Transverse colon (tissue), 4 donors: ENCODE results near the gene MYCL. TPM values are rescaled to one million over a fixed set of nuclear protein-coding genes. Genes with fewer than 3 reads are reported as not detected.
"Not testable (repeated sequence)": the region's sequence is repeated elsewhere in the genome, so short reads cannot be mapped to it uniquely, and the experiment has no call there.

Experiments
- DNase-seq: peaks from one replicate; pipeline ENCODE4 v3.0.0-alpha.2; 2019
- H3K27ac ChIP-seq, 4 donors: fragments of 200-600 bp; sonication (generic); 2 replicates each; pipeline ENCODE4 v1.5.1; 2016 to 2018; ENCODE audit warnings: inconsistent platforms in 4 of 4
- H3K27me3 ChIP-seq: fragments of 200-600 bp; sonication (generic); 2 replicates; pipeline ENCODE4 v1.5.1; 2017; ENCODE audit warnings: inconsistent platforms
- H3K36me3 ChIP-seq, 4 donors: fragments of 200-600 bp; sonication (generic); 2 replicates each; pipeline ENCODE4 v1.5.1; 2017 to 2019; ENCODE audit warnings: inconsistent platforms in 4 of 4
- H3K4me1 ChIP-seq, 4 donors: fragments of 200-600 bp; sonication (generic); 2 replicates each; pipeline ENCODE4 v1.5.1; 2017 to 2020; ENCODE audit warnings: inconsistent platforms in 4 of 4
- H3K4me3 ChIP-seq, 4 donors: fragments of 200-600 bp; sonication (generic); 1 replicate in 1 of 4; 2 replicates in 3 of 4; pipeline versions ENCODE4 v1.5.1 to v1.6.1; 2017 to 2019; ENCODE audit warnings: inconsistent platforms in 4 of 4
- H3K9me3 ChIP-seq, 2 donors: fragments of 200-600 bp; sonication (generic); 2 replicates each; pipeline ENCODE4 v1.5.1; 2017 to 2019; ENCODE audit warnings: inconsistent platforms in 2 of 2
- EP300 ChIP-seq: sonication (generic); formaldehyde crosslinking; IDR thresholded peaks from one replicate; pipeline ENCODE4 v1.6.1; 2017; ENCODE audit warnings: antibody characterized with exemption, low read depth
- POLR2A ChIP-seq: fragments of 450-650 bp; IDR thresholded peaks from one replicate; pipeline ENCODE4 v1.6.1; 2016; ENCODE audit warnings: antibody characterized with exemption, mild to moderate bottlenecking, moderate library complexity
- POLR2AphosphoS5 ChIP-seq, 3 donors: sonication (generic); formaldehyde crosslinking; IDR thresholded peaks; one replicate each; pipeline ENCODE4 v1.6.1; 2016; ENCODE audit warnings: antibody characterized with exemption in 3 of 3
- WGBS, 2 donors: methylation state at CpG; one replicate each; pipeline ENCODE4 v1.1.5; 2018; ENCODE audit warnings: low coverage in 1 of 2; 5-methylcytosine and 5-hydroxymethylcytosine counted together
- in situ Hi-C, 4 donors: fragments of 200-750 bp; cut with MboI; loops; one replicate each; pipeline versions ENCODE4 v1.15.0 to v1.15.1; 2017; ENCODE audit warnings: low sequenced_read_pairs in 3 of 4, low pct_ligation_motif_present in 1 of 4, low pct_unique_long_range_greater_than_20kb in 1 of 4
- intact Hi-C: fragments of 100-400 bp; cut with DNase I; formaldehyde crosslinking; loops from one replicate; pipeline ENCODE4 v1.15.1; 2023; ENCODE audit warnings: low total_unique reads
- total RNA-seq, 4 donors: library from RNA; depleted of rRNA; stranded (reverse); fragments of >200 nt; gene quantifications; one replicate each; pipeline ENCODE4 v1.1.0, GENCODE V29; 2016
- TF ChIP-seq, protein P1 (sequence below), 5 experiments: fragments of 200-600 bp in 3 of 5; fragments of 450-650 bp in 2 of 5; sonication (generic) in 3 of 5; IDR thresholded peaks; 1 replicate in 2 of 5; 2 replicates in 3 of 5; pipeline ENCODE4 v1.5.1; 2016 to 2017; ENCODE audit warnings: antibody characterized with exemption in 5 of 5, inconsistent platforms in 3 of 5, mild to moderate bottlenecking in 2 of 5, moderate library complexity in 1 of 5

The MYCL gene
- total RNA-seq, 4 donors from 2014 or later = 14.2 to 27.3 (median 15.8) TPM

DNA sequence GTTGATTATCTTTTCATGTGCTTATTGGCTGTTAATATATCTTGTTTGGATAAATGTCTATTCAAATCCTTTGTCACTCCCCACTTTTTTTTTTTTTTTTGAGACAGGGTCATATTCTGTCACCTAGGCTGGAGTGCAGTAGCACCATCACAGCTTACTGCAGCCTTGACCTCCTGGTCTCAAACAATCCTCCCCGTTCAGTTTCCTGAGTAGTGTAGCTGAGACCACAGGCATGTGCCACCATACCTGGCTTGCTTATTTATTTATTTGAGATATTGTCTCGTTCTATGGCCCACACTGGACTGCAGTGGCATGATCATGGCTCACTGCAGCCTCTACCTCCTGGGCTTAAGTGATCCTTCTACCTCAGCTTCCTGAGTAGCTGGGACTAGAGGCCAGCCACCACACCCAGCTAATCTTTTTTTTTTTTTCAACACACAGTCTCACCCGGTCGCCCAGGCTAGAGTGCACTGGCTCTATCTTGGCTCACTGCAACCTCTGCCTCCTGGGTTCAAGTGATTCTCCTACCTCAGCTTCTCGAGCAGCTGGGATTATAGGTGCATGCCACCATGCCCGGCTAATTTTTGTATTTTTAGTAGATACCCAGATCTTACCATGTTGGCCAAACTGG, 13.9 kb upstream of the MYCL start:
- no peaks in the 10 kb centered on the region for H3K4me1 ChIP-seq
- H3K9me3 ChIP-seq = no peaks in the 10 kb centered on the region
- WGBS, 2 donors = 74% methylated on average over 4 to 6 of the region's 6 CpGs
- H3K27me3 ChIP-seq = peaks cover 3% of the 10 kb centered on the region
- no peak overlapping the region for H3K4me3 ChIP-seq
- H3K27ac ChIP-seq = no peak overlapping the region
- H3K36me3 ChIP-seq = no peaks in the 10 kb centered on the region
- no peak for DNase-seq
- intact Hi-C loops (loop anchor here (5.0 kb wide), 1 partner anchor 57 kb away; no protein-coding TSS in a partner anchor), in situ Hi-C loops (loop anchor here in 1 of 4 donors (5.0 kb wide), 1 partner anchor 57 kb away; no protein-coding TSS in a partner anchor)
- TF ChIP-seq, protein P1, sequence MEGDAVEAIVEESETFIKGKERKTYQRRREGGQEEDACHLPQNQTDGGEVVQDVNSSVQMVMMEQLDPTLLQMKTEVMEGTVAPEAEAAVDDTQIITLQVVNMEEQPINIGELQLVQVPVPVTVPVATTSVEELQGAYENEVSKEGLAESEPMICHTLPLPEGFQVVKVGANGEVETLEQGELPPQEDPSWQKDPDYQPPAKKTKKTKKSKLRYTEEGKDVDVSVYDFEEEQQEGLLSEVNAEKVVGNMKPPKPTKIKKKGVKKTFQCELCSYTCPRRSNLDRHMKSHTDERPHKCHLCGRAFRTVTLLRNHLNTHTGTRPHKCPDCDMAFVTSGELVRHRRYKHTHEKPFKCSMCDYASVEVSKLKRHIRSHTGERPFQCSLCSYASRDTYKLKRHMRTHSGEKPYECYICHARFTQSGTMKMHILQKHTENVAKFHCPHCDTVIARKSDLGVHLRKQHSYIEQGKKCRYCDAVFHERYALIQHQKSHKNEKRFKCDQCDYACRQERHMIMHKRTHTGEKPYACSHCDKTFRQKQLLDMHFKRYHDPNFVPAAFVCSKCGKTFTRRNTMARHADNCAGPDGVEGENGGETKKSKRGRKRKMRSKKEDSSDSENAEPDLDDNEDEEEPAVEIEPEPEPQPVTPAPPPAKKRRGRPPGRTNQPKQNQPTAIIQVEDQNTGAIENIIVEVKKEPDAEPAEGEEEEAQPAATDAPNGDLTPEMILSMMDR (IDR thresholded peaks at IDR 0.05) = no peak
- TF ChIP-seq EP300 (no peak), POLR2A (no peak), POLR2AphosphoS5 (IDR thresholded peaks at IDR 0.05) (no peak)

DNA sequence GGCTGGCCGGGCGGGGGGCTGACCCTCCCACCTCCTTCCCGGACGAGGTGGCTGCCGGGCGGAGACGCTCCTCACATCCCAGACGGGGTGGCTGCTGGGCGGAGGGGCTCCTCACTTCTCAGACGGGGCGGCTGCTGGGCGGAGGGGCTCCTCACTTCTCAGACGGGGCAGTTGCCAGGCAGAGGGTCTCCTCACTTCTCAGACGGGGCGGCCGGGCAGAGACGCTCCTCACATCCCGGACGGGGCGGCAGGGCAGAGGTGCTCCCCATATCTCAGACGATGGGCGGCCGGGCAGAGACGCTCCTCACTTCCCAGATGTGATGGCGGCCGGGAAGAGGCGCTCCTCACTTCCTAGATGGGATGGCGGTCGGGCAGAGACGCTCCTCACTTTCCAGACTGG, 11.4 kb upstream of the MYCL start:
- H3K4me1 ChIP-seq, intact Hi-C loops, in situ Hi-C loops, H3K27ac ChIP-seq, H3K36me3 ChIP-seq, DNase-seq, H3K9me3 ChIP-seq, H3K27me3 ChIP-seq, H3K4me3 ChIP-seq: not testable (repeated sequence)
- no CpG with 5 or more reads among the region's 30 CpGs for WGBS, 2 donors

GRCh38 chr1:39910263-39910662, 8.5 kb upstream of the MYCL start:
- Histone ChIP-seq H3K36me3 (no peaks in the 10 kb centered on the region), H3K27me3 (no peaks in the 10 kb centered on the region), H3K9me3 (peaks cover 3 to 6% of the 10 kb centered on the region in 2 donors), H3K4me3 (no peak overlapping the region), H3K27ac (no peak overlapping the region), H3K4me1 (no peaks in the 10 kb centered on the region)
- WGBS, 2 donors = 95 to 96% methylated on average over 3 of the region's 3 CpGs
- no peak for DNase-seq
- TF ChIP-seq POLR2A (no peak), POLR2AphosphoS5 (IDR thresholded peaks at IDR 0.05) (no peak), EP300 (no peak)
- TF ChIP-seq, protein P1 (IDR thresholded peaks at IDR 0.05) = no peak
- in situ Hi-C loops (no loop called here), intact Hi-C loops (no loop called here)

DNA sequence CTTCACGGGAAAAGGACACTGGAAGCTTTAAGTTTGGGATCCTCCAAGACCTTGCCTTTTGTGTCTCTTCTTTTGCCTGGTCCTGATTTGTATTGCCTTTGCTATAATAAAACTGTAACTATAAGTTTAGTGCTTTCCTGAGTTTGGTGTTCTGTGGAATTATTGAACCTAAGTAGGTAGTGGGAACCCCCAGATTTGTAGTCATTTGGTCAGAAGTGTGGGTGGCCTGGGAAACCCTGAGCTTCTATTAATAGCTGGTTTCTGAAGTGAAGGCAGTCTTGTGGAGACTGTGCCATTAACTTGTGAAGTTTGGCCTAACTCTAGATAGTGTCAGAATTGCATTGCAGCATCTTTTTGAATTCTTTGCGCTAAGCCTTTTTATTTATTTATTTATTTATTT, 6.8 kb upstream of the MYCL start:
- Histone ChIP-seq H3K4me1 (no peaks in the 10 kb centered on the region), H3K9me3 (peaks cover 3 to 6% of the 10 kb centered on the region in 2 donors), H3K27me3 (peaks cover 6% of the 10 kb centered on the region), H3K27ac (no peak overlapping the region), H3K36me3 (no peaks in the 10 kb centered on the region), H3K4me3 (no peak overlapping the region)
- TF ChIP-seq EP300 (no peak), POLR2A (no peak), POLR2AphosphoS5 (IDR thresholded peaks at IDR 0.05) (no peak)
- TF ChIP-seq, protein P1 (IDR thresholded peaks at IDR 0.05) = no peak
- in situ Hi-C loops = loop anchor here in 2 of 4 donors (5.0 kb wide), 1 partner anchor 96 kb away; no protein-coding TSS in a partner anchor
- 79 to 85% methylated on average over 2 of the region's 2 CpGs for WGBS, 2 donors
- intact Hi-C loops = no loop called here
- DNase-seq = no peak
